ENCODE measurements around the gene DAD1.

GRCh38 chr14:22544406-22544805 is 44.6 kb downstream of the DAD1 start:
- TF ChIP-seq GATA2 (IDR thresholded peaks at IDR 0.05; ENCODE audit: low read depth, low read length) (no peak), GATA3 (IDR thresholded peaks at IDR 0.05; ENCODE audit: low read depth, low read length) (no peak)

Measured in SH-SY5Y (cell line).